Measurements from ENCODE around the gene ZNF248. TPM values are rescaled to one million over a fixed set of nuclear protein-coding genes. Genes with fewer than 3 reads are reported as not detected.

The ZNF248 gene
- total and polyA plus RNA-seq, 4 donors = 3.6 to 38.0 (median 6.3) TPM

DNA sequence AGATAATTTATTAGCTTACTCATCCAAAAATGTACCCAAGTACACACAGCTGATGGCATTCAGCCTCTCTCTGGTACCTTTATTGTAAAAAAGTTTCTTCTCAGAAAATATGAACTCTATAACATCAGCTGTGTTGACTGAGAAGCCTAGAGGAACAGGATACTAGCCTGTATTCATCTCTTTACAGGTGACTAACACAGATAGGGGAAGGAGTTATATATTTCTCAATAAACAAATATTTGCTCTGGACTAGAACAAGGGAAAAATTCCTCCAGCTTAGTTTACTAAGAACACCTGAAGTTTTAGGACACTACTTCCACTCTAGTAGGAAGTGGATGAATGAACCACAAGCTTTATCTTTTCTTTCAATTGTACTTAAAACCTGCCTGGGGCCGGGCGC, 67.8 kb downstream of the ZNF248 start:
- WGBS, 2 donors = 60 to 61% methylated on average over 2 of the region's 2 CpGs
- no peak overlapping the region for H3K9ac ChIP-seq (ENCODE audit: insufficient read depth in 1 of 2, low read length in 2 of 2)
- TF ChIP-seq, protein P1, sequence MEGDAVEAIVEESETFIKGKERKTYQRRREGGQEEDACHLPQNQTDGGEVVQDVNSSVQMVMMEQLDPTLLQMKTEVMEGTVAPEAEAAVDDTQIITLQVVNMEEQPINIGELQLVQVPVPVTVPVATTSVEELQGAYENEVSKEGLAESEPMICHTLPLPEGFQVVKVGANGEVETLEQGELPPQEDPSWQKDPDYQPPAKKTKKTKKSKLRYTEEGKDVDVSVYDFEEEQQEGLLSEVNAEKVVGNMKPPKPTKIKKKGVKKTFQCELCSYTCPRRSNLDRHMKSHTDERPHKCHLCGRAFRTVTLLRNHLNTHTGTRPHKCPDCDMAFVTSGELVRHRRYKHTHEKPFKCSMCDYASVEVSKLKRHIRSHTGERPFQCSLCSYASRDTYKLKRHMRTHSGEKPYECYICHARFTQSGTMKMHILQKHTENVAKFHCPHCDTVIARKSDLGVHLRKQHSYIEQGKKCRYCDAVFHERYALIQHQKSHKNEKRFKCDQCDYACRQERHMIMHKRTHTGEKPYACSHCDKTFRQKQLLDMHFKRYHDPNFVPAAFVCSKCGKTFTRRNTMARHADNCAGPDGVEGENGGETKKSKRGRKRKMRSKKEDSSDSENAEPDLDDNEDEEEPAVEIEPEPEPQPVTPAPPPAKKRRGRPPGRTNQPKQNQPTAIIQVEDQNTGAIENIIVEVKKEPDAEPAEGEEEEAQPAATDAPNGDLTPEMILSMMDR (IDR thresholded peaks at IDR 0.05; ENCODE audit: control extremely low read depth, extremely low read depth) = no peak
- no peaks in the 10 kb centered on the region for H3K36me3 ChIP-seq (ENCODE audit: control insufficient read depth in 4 of 4, insufficient read depth in 4 of 4, low read length in 4 of 4)
- DNase-seq = no peak
- no peak overlapping the region for H3K27ac ChIP-seq (ENCODE audit: low read depth in 1 of 2, low read length in 1 of 2)
- peaks cover 0 to 11% (median 9%) of the 10 kb centered on the region in 4 donors for H3K9me3 ChIP-seq (ENCODE audit: control insufficient read depth in 4 of 4, insufficient read depth in 3 of 4, low read length in 3 of 4)
- no peak for ATAC-seq (ENCODE audit: insufficient read depth, low FRiP score)
- H3K4me1 ChIP-seq (ENCODE audit: control insufficient read depth in 5 of 5, insufficient read depth in 5 of 5, low read length in 5 of 5) = no peaks in the 10 kb centered on the region
- H3K27me3 ChIP-seq (ENCODE audit: control insufficient read depth in 3 of 3, insufficient read depth in 3 of 3, low read length in 2 of 3) = no peaks in the 10 kb centered on the region
- H3K4me3 ChIP-seq = no peak overlapping the region

GRCh38 chr10:37784678-37785077, 72.7 kb downstream of the ZNF248 start:
- H3K36me3 ChIP-seq (ENCODE audit: control insufficient read depth in 4 of 4, insufficient read depth in 4 of 4, low read length in 4 of 4) = no peaks in the 10 kb centered on the region
- no peak for DNase-seq
- peaks cover 0 to 18% (median 9%) of the 10 kb centered on the region in 4 donors for H3K9me3 ChIP-seq (ENCODE audit: control insufficient read depth in 4 of 4, insufficient read depth in 3 of 4, low read length in 3 of 4)

GRCh38 chr10:37780536-37780935, 76.9 kb downstream of the ZNF248 start:
- 63 to 70% methylated on average over 32 of the region's 32 CpGs for WGBS, 2 donors
- no peak overlapping the region for H3K9ac ChIP-seq (ENCODE audit: insufficient read depth in 1 of 2, low read length in 2 of 2)
- TF ChIP-seq, protein P1 (IDR thresholded peaks at IDR 0.05; ENCODE audit: control extremely low read depth, extremely low read depth) = no peak
- no peaks in the 10 kb centered on the region for H3K36me3 ChIP-seq (ENCODE audit: control insufficient read depth in 4 of 4, insufficient read depth in 4 of 4, low read length in 4 of 4)
- no peaks in the 10 kb centered on the region for H3K27me3 ChIP-seq (ENCODE audit: control insufficient read depth in 3 of 3, insufficient read depth in 3 of 3, low read length in 2 of 3)
- ATAC-seq (ENCODE audit: insufficient read depth, low FRiP score) = no peak
- H3K9me3 ChIP-seq (ENCODE audit: control insufficient read depth in 4 of 4, insufficient read depth in 3 of 4, low read length in 3 of 4) = peaks cover 0 to 19% (median 9%) of the 10 kb centered on the region in 4 donors
- H3K4me3 ChIP-seq = no peak overlapping the region
- no peak for DNase-seq
- no peak overlapping the region for H3K27ac ChIP-seq (ENCODE audit: low read depth in 1 of 2, low read length in 1 of 2)
- no peaks in the 10 kb centered on the region for H3K4me1 ChIP-seq (ENCODE audit: control insufficient read depth in 5 of 5, insufficient read depth in 5 of 5, low read length in 5 of 5)

More at GRCh38 chr10:37784678-37785077, 72.7 kb downstream of the ZNF248 start:
- no peak overlapping the region for H3K9ac ChIP-seq (ENCODE audit: insufficient read depth in 1 of 2, low read length in 2 of 2)
- no peaks in the 10 kb centered on the region for H3K27me3 ChIP-seq (ENCODE audit: control insufficient read depth in 3 of 3, insufficient read depth in 3 of 3, low read length in 2 of 3)
- TF ChIP-seq, protein P1 (IDR thresholded peaks at IDR 0.05; ENCODE audit: control extremely low read depth, extremely low read depth) = no peak
- 80 to 82% methylated on average over 4 of the region's 4 CpGs for WGBS, 2 donors
- ATAC-seq (ENCODE audit: insufficient read depth, low FRiP score) = no peak
- no peak overlapping the region for H3K27ac ChIP-seq (ENCODE audit: low read depth in 1 of 2, low read length in 1 of 2)
- no peaks in the 10 kb centered on the region for H3K4me1 ChIP-seq (ENCODE audit: control insufficient read depth in 5 of 5, insufficient read depth in 5 of 5, low read length in 5 of 5)
- no peak overlapping the region for H3K4me3 ChIP-seq

- DNase-seq (no peak), ATAC-seq (ENCODE audit: insufficient read depth, low FRiP score) (no peak)
- H3K36me3 ChIP-seq (ENCODE audit: control insufficient read depth in 4 of 4, insufficient read depth in 4 of 4, low read length in 4 of 4) = no peaks in the 10 kb centered on the region
- H3K9me3 ChIP-seq (ENCODE audit: control insufficient read depth in 4 of 4, insufficient read depth in 3 of 4, low read length in 3 of 4) = peaks cover 0 to 27% (median 8%) of the 10 kb centered on the region in 4 donors
- WGBS, 2 donors = 87 to 89% methylated on average over 6 of the region's 6 CpGs
- no peak overlapping the region for H3K9ac ChIP-seq (ENCODE audit: insufficient read depth in 1 of 2, low read length in 2 of 2)
- H3K27ac ChIP-seq (ENCODE audit: low read depth in 1 of 2, low read length in 1 of 2) = no peak overlapping the region
- no peaks in the 10 kb centered on the region for H3K27me3 ChIP-seq (ENCODE audit: control insufficient read depth in 3 of 3, insufficient read depth in 3 of 3, low read length in 2 of 3)
- TF ChIP-seq, protein P1 (IDR thresholded peaks at IDR 0.05; ENCODE audit: control extremely low read depth, extremely low read depth) = no peak
- H3K4me1 ChIP-seq (ENCODE audit: control insufficient read depth in 5 of 5, insufficient read depth in 5 of 5, low read length in 5 of 5) = no peaks in the 10 kb centered on the region
- H3K4me3 ChIP-seq = no peak overlapping the region
These were observed 80.4 kb downstream of the ZNF248 start for GRCh38 chr10:37777056-37777455.

Data from lung (tissue), 12 donors.